ENCODE data around the gene RPS15. TPM values are rescaled to one million over a fixed set of nuclear protein-coding genes. Genes with fewer than 3 reads are reported as not detected.

RPS15 gene
- total RNA-seq, 1 donor: 318 TPM

- Histone ChIP-seq H3K9me3 (ENCODE audit: low read depth, low read length) (no peaks in the 10 kb centered on the region), H3K36me3 (ENCODE audit: insufficient read depth, low read length) (peaks cover 81% of the 10 kb centered on the region), H2AFZ (ENCODE audit: low read length) (no peak overlapping the region), H3K4me1 (ENCODE audit: insufficient read depth, low read length) (no peaks in the 10 kb centered on the region), H3K27ac (ENCODE audit: low read depth, low read length) (no peak overlapping the region), H3K27me3 (ENCODE audit: insufficient read depth, low read length) (no peaks in the 10 kb centered on the region), H3K79me2 (ENCODE audit: insufficient read depth, low read length) (peaks cover 79% of the 10 kb centered on the region), H3K4me2 (ENCODE audit: insufficient read depth, low read length) (no peak overlapping the region), H4K20me1 (ENCODE audit: insufficient read depth, low read length) (peaks cover 40% of the 10 kb centered on the region), H3K4me3 (ENCODE audit: insufficient read depth, low read length) (no peak overlapping the region)
- TF ChIP-seq CTCF (IDR thresholded peaks at IDR 0.05; ENCODE audit: extremely low read depth, low read depth, low read length): no peak
- DNase-seq (ENCODE audit: insufficient read length, low spot score, missing footprints): peak; percentile 86
Observed at GRCh38 chr19:1425102-1425837, 12.9 kb upstream of the RPS15 start.

GRCh38 chr19:1425902-1426301 lies 12.3 kb upstream of the RPS15 start:
- H4K20me1 ChIP-seq (ENCODE audit: insufficient read depth, low read length): peaks cover 35% of the 10 kb centered on the region
- peaks cover 75% of the 10 kb centered on the region for H3K79me2 ChIP-seq (ENCODE audit: insufficient read depth, low read length)
- no peak overlapping the region for H3K27ac ChIP-seq (ENCODE audit: low read depth, low read length)

GRCh38 chr19:1426736-1427135 lies 11.5 kb upstream of the RPS15 start:
- Histone ChIP-seq H2AFZ (ENCODE audit: low read length) (no peak overlapping the region), H3K4me1 (ENCODE audit: insufficient read depth, low read length) (no peaks in the 10 kb centered on the region), H3K4me3 (ENCODE audit: insufficient read depth, low read length) (no peak overlapping the region), H3K9me3 (ENCODE audit: low read depth, low read length) (no peaks in the 10 kb centered on the region), H3K4me2 (ENCODE audit: insufficient read depth, low read length) (no peak overlapping the region), H3K79me2 (ENCODE audit: insufficient read depth, low read length) (peaks cover 69% of the 10 kb centered on the region), H4K20me1 (ENCODE audit: insufficient read depth, low read length) (peaks cover 36% of the 10 kb centered on the region), H3K36me3 (ENCODE audit: insufficient read depth, low read length) (peaks cover 68% of the 10 kb centered on the region), H3K27me3 (ENCODE audit: insufficient read depth, low read length) (no peaks in the 10 kb centered on the region), H3K27ac (ENCODE audit: low read depth, low read length) (no peak overlapping the region)
- no peak for DNase-seq (ENCODE audit: insufficient read length, low spot score, missing footprints)
- no peak for TF ChIP-seq CTCF (IDR thresholded peaks at IDR 0.05; ENCODE audit: extremely low read depth, low read depth, low read length)

More at GRCh38 chr19:1425902-1426301, 12.3 kb upstream of the RPS15 start:
- H3K9me3 ChIP-seq (ENCODE audit: low read depth, low read length): no peaks in the 10 kb centered on the region
- no peak for TF ChIP-seq CTCF (IDR thresholded peaks at IDR 0.05; ENCODE audit: extremely low read depth, low read depth, low read length)
- no peak overlapping the region for H3K4me3 ChIP-seq (ENCODE audit: insufficient read depth, low read length)
- H3K36me3 ChIP-seq (ENCODE audit: insufficient read depth, low read length): peaks cover 75% of the 10 kb centered on the region
- H2AFZ ChIP-seq (ENCODE audit: low read length): no peak overlapping the region
- no peaks in the 10 kb centered on the region for H3K4me1 ChIP-seq (ENCODE audit: insufficient read depth, low read length)
- H3K4me2 ChIP-seq (ENCODE audit: insufficient read depth, low read length): no peak overlapping the region
- DNase-seq (ENCODE audit: insufficient read length, low spot score, missing footprints): no peak
- H3K27me3 ChIP-seq (ENCODE audit: insufficient read depth, low read length): no peaks in the 10 kb centered on the region

GRCh38 chr19:1427221-1427920 lies 10.8 kb upstream of the RPS15 start:
- no peaks in the 10 kb centered on the region for H3K9me3 ChIP-seq (ENCODE audit: low read depth, low read length)
- H3K4me2 ChIP-seq (ENCODE audit: insufficient read depth, low read length): no peak overlapping the region
- H3K4me1 ChIP-seq (ENCODE audit: insufficient read depth, low read length): no peaks in the 10 kb centered on the region
- no peak overlapping the region for H3K4me3 ChIP-seq (ENCODE audit: insufficient read depth, low read length)
- H3K27me3 ChIP-seq (ENCODE audit: insufficient read depth, low read length): no peaks in the 10 kb centered on the region
- no peak overlapping the region for H2AFZ ChIP-seq (ENCODE audit: low read length)
- H3K27ac ChIP-seq (ENCODE audit: low read depth, low read length): no peak overlapping the region
- peaks cover 36% of the 10 kb centered on the region for H4K20me1 ChIP-seq (ENCODE audit: insufficient read depth, low read length)
- peaks cover 66% of the 10 kb centered on the region for H3K79me2 ChIP-seq (ENCODE audit: insufficient read depth, low read length)
- no peak for TF ChIP-seq CTCF (IDR thresholded peaks at IDR 0.05; ENCODE audit: extremely low read depth, low read depth, low read length)
- DNase-seq (ENCODE audit: insufficient read length, low spot score, missing footprints): no peak
- H3K36me3 ChIP-seq (ENCODE audit: insufficient read depth, low read length): peaks cover 71% of the 10 kb centered on the region
